Loucy (cell line): ENCODE measurements around the gene AZI2.

Source experiments
- H2AFZ ChIP-seq: fragments of 200-600 bp; sonication (generic); 2 replicates; pipeline ENCODE4 v1.6.0; 2016; ENCODE audit warnings: antibody characterized with exemption, mild to moderate bottlenecking, low read length, moderate library complexity
- H3F3A ChIP-seq: fragments of 200-600 bp; 2 replicates; pipeline ENCODE4 v1.6.0; 2016; ENCODE audit warnings: antibody characterized with exemption, low read depth, mild to moderate bottlenecking
- H3K27me3 ChIP-seq: fragments of 200-600 bp; sonication (generic); 2 replicates; pipeline ENCODE4 v1.6.1; 2014; ENCODE audit warnings: low read length, mild to moderate bottlenecking; ENCODE audit not compliant: insufficient read depth, poor library complexity, severe bottlenecking
- H3K36me3 ChIP-seq: fragments of 200-600 bp; sonication (generic); 2 replicates; pipeline ENCODE4 v1.6.1; 2016; ENCODE audit warnings: low read length; ENCODE audit not compliant: insufficient read depth
- H3K4me1 ChIP-seq: fragments of 200-600 bp; sonication (generic); 2 replicates; pipeline ENCODE4 v1.5.1; 2014; ENCODE audit warnings: low read length, mild to moderate bottlenecking; ENCODE audit not compliant: insufficient read depth, poor library complexity, severe bottlenecking
- H3K4me2 ChIP-seq: fragments of 200-600 bp; sonication (generic); 2 replicates; pipeline ENCODE4 v1.6.0; 2014; ENCODE audit warnings: antibody characterized with exemption, low read length, low read depth, mild to moderate bottlenecking; ENCODE audit not compliant: poor library complexity, severe bottlenecking
- H3K4me3 ChIP-seq: fragments of 200-600 bp; sonication (generic); 2 replicates; pipeline ENCODE4 v1.5.1; 2014; ENCODE audit warnings: low read length, mild to moderate bottlenecking, mixed read lengths; ENCODE audit not compliant: poor library complexity, severe bottlenecking
- H3K79me2 ChIP-seq: fragments of 200-600 bp; sonication (generic); 2 replicates; pipeline ENCODE4 v1.6.1; 2014; ENCODE audit warnings: low read length; ENCODE audit not compliant: insufficient read depth
- H3K9ac ChIP-seq: fragments of 200-600 bp; sonication (generic); 2 replicates; pipeline ENCODE4 v1.6.0; 2014; ENCODE audit warnings: mild to moderate bottlenecking, low read depth, low read length, moderate library complexity; ENCODE audit not compliant: poor library complexity, severe bottlenecking
- H3K9me2 ChIP-seq: fragments of 200-600 bp; sonication (generic); replicated peaks from 2 replicates; pipeline ENCODE4 v1.6.1; 2016; ENCODE audit warnings: low read depth, low read length, mixed read lengths
- H3K9me3 ChIP-seq: fragments of 200-600 bp; sonication (generic); 2 replicates; pipeline ENCODE4 v1.6.1; 2014; ENCODE audit warnings: mild to moderate bottlenecking, antibody characterized with exemption, low read length, low read depth; ENCODE audit not compliant: insufficient read depth
- H4K20me1 ChIP-seq: fragments of 200-600 bp; sonication (generic); 2 replicates; pipeline ENCODE4 v1.6.0; 2014; ENCODE audit warnings: antibody characterized with exemption, low read length, mild to moderate bottlenecking; ENCODE audit not compliant: insufficient read depth, poor library complexity, severe bottlenecking
- CTCF ChIP-seq: fragments of 200-600 bp; sonication (generic); conservative IDR thresholded peaks from 2 replicates; pipeline ENCODE4 v1.5.1; 2014; ENCODE audit warnings: mild to moderate bottlenecking, antibody characterized with exemption, low read length
- EZH2phosphoT487 ChIP-seq: fragments of 200-600 bp; IDR thresholded peaks from 2 replicates; pipeline ENCODE4 v1.6.1; 2018; ENCODE audit warnings: antibody characterized with exemption, mild to moderate bottlenecking, moderate library complexity, borderline replicate concordance

Gene AZI2, protein sequence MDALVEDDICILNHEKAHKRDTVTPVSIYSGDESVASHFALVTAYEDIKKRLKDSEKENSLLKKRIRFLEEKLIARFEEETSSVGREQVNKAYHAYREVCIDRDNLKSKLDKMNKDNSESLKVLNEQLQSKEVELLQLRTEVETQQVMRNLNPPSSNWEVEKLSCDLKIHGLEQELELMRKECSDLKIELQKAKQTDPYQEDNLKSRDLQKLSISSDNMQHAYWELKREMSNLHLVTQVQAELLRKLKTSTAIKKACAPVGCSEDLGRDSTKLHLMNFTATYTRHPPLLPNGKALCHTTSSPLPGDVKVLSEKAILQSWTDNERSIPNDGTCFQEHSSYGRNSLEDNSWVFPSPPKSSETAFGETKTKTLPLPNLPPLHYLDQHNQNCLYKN

GRCh38 chr3:28348629-28349468, at the start of gene AZI2, which contains the start of gene ZCWPW2:
Gene AZI2, minus strand, starts transcription at chr3:28348824. Its CDS starts 8,207 bp downstream, at chr3:28340617.
Gene ZCWPW2, plus strand, starts transcription at chr3:28348721. Its CDS starts 64,348 bp downstream, at chr3:28413069.
- Histone ChIP-seq H3K9me3 (no peaks in the 10 kb centered on the region), H3F3A (no peaks in the 10 kb centered on the region), H3K4me2 (peak within 1 kb of the TSS; percentile 84), H2AFZ (peak within 1 kb of the TSS; percentile 99), H3K27me3 (no peaks in the 10 kb centered on the region), H3K4me3 (peak within 1 kb of the TSS; percentile 86), H3K9ac (peak within 1 kb of the TSS; percentile 87), H3K79me2 (peaks cover 49% of the 10 kb centered on the region), H4K20me1 (peaks cover 9% of the 10 kb centered on the region), H3K9me2 (no peaks in the 10 kb centered on the region), H3K4me1 (peaks cover 56% of the 10 kb centered on the region), H3K36me3 (no peaks in the 10 kb centered on the region)
- TF ChIP-seq CTCF, result peak; percentile 36
- no peak for TF ChIP-seq EZH2phosphoT487

GRCh38 chr3:28388978-28389377, 40.4 kb upstream of the AZI2 start:
- Histone ChIP-seq H2AFZ (no peak overlapping the region), H3K4me2 (no peak overlapping the region), H3F3A (no peaks in the 10 kb centered on the region), H3K79me2 (no peaks in the 10 kb centered on the region), H3K27me3 (no peaks in the 10 kb centered on the region), H3K9me2 (no peaks in the 10 kb centered on the region), H4K20me1 (no peaks in the 10 kb centered on the region), H3K4me1 (no peaks in the 10 kb centered on the region), H3K9me3 (no peaks in the 10 kb centered on the region), H3K9ac (no peak overlapping the region), H3K4me3 (no peak overlapping the region), H3K36me3 (no peaks in the 10 kb centered on the region)
- no peak for TF ChIP-seq CTCF
- no peak for TF ChIP-seq EZH2phosphoT487

DNA sequence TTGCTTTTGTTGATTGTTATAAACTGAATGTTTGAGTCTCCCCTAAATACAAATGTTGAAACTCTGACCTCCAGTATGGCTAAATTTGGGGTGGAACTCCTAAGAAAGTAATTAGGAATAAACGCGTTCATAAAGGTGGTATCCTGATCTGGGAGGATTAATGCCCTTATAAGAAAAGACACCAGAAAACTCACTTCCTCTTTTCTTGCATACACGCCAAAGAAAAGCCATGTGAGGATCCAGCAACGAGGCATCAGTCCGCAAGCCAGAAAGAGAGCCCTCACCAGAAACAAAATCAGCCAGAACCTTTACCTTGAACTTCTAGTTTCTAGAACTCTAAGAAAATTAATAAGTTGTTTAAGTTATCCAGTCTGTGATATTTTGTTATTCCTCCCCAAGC, 37.4 kb upstream of the AZI2 start:
- no peak for TF ChIP-seq EZH2phosphoT487
- no peak for TF ChIP-seq CTCF
- H3K4me2 ChIP-seq, result no peak overlapping the region
- no peak overlapping the region for H3K9ac ChIP-seq
- H3K4me3 ChIP-seq, result no peak overlapping the region
- H4K20me1 ChIP-seq, result no peaks in the 10 kb centered on the region
- H3K4me1 ChIP-seq, result no peaks in the 10 kb centered on the region
- no peaks in the 10 kb centered on the region for H3K79me2 ChIP-seq
- H3F3A ChIP-seq, result no peaks in the 10 kb centered on the region
- H3K36me3 ChIP-seq, result no peaks in the 10 kb centered on the region
- H3K9me3 ChIP-seq, result no peaks in the 10 kb centered on the region
- H3K27me3 ChIP-seq, result no peaks in the 10 kb centered on the region
- H3K9me2 ChIP-seq, result no peaks in the 10 kb centered on the region
- no peak overlapping the region for H2AFZ ChIP-seq
